GM20431 (cell line): ENCODE data around the gene TNFAIP6.
"Not testable (repeated sequence)": the region's sequence is repeated elsewhere in the genome, so short reads cannot be mapped to it uniquely, and the experiment has no call there.

Experiments used
- in situ Hi-C: fragments of 300-500 bp; cut with MseI, MboI; formaldehyde crosslinking; loops from one replicate; pipeline ENCODE4 v1.15.0; 2020; ENCODE audit warnings: low sequenced_read_pairs; ENCODE audit not compliant: unreplicated experiment

Gene TNFAIP6

DNA sequence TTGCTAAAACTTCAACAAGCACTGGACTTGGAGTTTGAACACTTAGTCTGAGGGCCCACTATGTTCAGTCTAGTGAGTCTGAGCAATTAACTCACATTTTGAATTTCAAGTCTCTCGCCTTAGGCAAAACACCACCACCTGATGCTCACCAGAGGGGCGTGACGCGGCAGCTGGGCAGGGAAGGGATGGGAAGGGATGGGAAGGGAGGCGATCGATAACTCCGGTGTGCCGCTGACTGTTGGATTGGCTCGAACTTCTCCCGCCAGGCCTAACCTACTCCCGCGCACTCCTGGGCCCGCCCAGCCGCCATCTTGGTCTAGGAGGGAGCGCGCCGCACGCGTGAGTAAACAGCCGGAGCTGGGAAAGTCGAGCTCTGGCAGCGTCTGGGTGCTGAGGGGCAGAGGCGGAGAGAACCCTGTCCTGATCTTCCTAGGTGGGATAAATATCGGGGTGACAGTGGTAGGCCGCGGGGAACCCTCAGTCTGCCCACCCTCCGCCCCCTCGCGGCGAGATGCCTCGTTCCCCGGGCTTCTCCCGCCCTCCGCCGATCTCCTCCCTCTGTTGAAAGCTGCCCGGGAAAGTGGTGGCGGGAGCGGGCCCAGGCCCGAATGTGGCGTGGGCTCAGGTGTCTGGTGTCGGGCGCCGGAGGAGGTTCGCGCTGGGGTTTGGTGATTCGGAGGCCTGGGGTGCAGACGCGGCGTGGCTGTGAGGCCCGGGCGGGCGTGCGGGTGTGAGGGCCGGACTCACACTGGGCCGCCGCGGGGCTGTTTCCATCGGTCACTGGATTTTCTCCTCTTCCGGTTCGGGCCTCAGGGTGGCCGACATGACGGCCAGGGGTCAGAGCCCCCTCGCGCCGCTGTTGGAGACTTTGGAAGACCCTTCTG lies 52.5 kb downstream of the TNFAIP6 start, which contains the start of gene RIF1:
Gene RIF1 (plus strand): TSS at position 302 of the 884 bp plus-strand sequence. CDS start 522 bp downstream, at position 824.
- in situ Hi-C loops = no loop called here

DNA sequence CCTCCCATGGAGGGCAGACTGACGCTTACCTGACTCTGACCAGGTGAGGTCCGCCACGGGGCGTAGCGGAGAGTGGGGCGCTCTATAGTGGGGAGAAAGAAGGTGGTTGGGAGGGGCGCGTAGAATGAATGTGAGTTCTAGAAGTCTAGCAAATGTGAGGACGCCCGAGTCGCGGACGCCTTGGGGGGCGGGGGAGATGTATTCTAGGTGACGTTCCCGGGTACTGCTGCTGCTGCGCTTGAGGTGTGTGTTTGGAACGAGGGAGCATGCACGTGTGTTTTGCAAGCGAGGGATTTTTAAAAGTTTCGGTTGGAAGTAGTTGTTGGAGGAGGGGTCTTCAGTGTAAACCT lies 53.1 kb downstream of the TNFAIP6 start:
- in situ Hi-C loops = no loop called here

- in situ Hi-C loops = no loop called here
Observed at GRCh38 chr2:151417650-151418049, 60.3 kb downstream of the TNFAIP6 start.

- in situ Hi-C loops = not testable (repeated sequence)
Observed at GRCh38 chr2:151421681-151422080, 64.3 kb downstream of the TNFAIP6 start.

- in situ Hi-C loops = no loop called here
Observed at GRCh38 chr2:151422917-151423439, 65.6 kb downstream of the TNFAIP6 start.

DNA sequence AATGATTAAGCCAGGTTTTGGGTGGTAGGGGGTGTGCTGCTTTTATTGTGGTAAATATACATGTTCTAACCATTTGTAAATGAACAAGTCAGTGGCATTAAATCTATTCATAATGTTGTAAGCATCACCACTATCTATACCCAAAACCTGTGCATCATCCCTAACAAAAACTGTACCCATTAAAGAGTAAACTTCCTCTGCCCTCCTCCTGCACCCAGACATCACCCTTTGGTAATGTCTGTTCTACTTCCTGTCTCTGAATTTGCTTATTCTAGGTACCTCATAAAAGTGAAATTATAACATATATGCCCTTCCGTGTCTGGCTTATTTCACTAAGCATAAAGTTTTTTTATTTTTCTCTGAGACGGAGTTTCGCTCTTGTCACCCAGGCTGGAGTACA lies 66.4 kb downstream of the TNFAIP6 start:
- in situ Hi-C loops = no loop called here
